Liver (tissue), 9 donors: ENCODE results near the gene GLS. TPM values are rescaled to one million over a fixed set of nuclear protein-coding genes. Genes with fewer than 3 reads are reported as not detected.

Experiments used
- DNase-seq: peaks from one replicate; pipeline ENCODE4 v3.0.0-alpha.2; 2017; ENCODE audit warnings: low spot score
- H3K27ac ChIP-seq, 2 donors: one replicate each; pipeline ENCODE4 v1.7.0; 2013; ENCODE audit warnings: inconsistent platforms in 2 of 2, low read length in 2 of 2, control low read depth in 1 of 2, low read depth in 1 of 2, mild to moderate bottlenecking in 1 of 2
- H3K27me3 ChIP-seq, 4 donors: one replicate each; pipeline versions ENCODE4 v1.6.1 to v1.7.0; 2013; ENCODE audit warnings: low read length in 3 of 4, inconsistent platforms in 1 of 4, mild to moderate bottlenecking in 1 of 4, moderate library complexity in 1 of 4; ENCODE audit not compliant: control insufficient read depth in 4 of 4, insufficient read depth in 4 of 4
- H3K36me3 ChIP-seq, 4 donors: one replicate each; pipeline versions ENCODE4 v1.6.1 to v1.7.0; 2013; ENCODE audit warnings: low read length in 3 of 4, mild to moderate bottlenecking in 3 of 4, low read depth in 1 of 4, moderate library complexity in 1 of 4; ENCODE audit not compliant: control insufficient read depth in 4 of 4, insufficient read depth in 3 of 4
- H3K4me1 ChIP-seq, 4 donors: one replicate each; pipeline versions ENCODE4 v1.6.1 to v1.7.0; 2013; ENCODE audit warnings: low read length in 3 of 4, mild to moderate bottlenecking in 3 of 4, moderate library complexity in 1 of 4; ENCODE audit not compliant: control insufficient read depth in 4 of 4, insufficient read depth in 4 of 4
- H3K4me3 ChIP-seq, 3 donors: one replicate each; pipeline versions ENCODE4 v1.6.1 to v1.7.0; 2013; ENCODE audit warnings: low read length in 3 of 3, control low read depth in 1 of 3, low read depth in 1 of 3, mild to moderate bottlenecking in 1 of 3
- H3K9ac ChIP-seq, 2 donors: one replicate each; pipeline ENCODE4 v1.7.0; 2013; ENCODE audit warnings: low read length in 2 of 2, mild to moderate bottlenecking in 2 of 2, moderate library complexity in 2 of 2, control low read depth in 1 of 2, low read depth in 1 of 2
- H3K9me3 ChIP-seq, 4 donors: one replicate each; pipeline versions ENCODE4 v1.6.1 to v1.7.0; 2013; ENCODE audit warnings: low read length in 3 of 4; ENCODE audit not compliant: control insufficient read depth in 4 of 4
- EGR1 ChIP-seq, 2 donors: IDR thresholded peaks; 2 replicates each; pipeline ENCODE4 v1.6.1; 2016 to 2018; ENCODE audit warnings: antibody characterized with exemption in 2 of 2, low read depth in 2 of 2
- FOXA2 ChIP-seq: IDR thresholded peaks from 2 replicates; pipeline ENCODE4 v1.6.1; 2016; ENCODE audit warnings: antibody characterized with exemption
- GABPA ChIP-seq, 2 donors: IDR thresholded peaks in 1 of 2; conservative IDR thresholded peaks in 1 of 2; 2 replicates each; pipeline ENCODE4 v1.6.1; 2016; ENCODE audit warnings: antibody characterized with exemption in 2 of 2, mild to moderate bottlenecking in 1 of 2, moderate library complexity in 1 of 2
- HNF4G ChIP-seq: IDR thresholded peaks from 2 replicates; pipeline ENCODE4 v1.6.1; 2016; ENCODE audit warnings: antibody characterized with exemption
- JUND ChIP-seq, 2 donors: IDR thresholded peaks; 2 replicates each; pipeline ENCODE4 v1.6.1; 2016; ENCODE audit warnings: antibody characterized with exemption in 2 of 2
- NR2F2 ChIP-seq: IDR thresholded peaks from 2 replicates; pipeline ENCODE4 v1.6.1; 2016; ENCODE audit warnings: antibody characterized with exemption
- RAD21 ChIP-seq, 2 donors: IDR thresholded peaks; 2 replicates each; pipeline ENCODE4 v1.6.1; 2016; ENCODE audit warnings: antibody characterized with exemption in 2 of 2, mild to moderate bottlenecking in 2 of 2
- RXRA ChIP-seq, 2 donors: IDR thresholded peaks; 2 replicates each; pipeline ENCODE4 v1.6.1; 2017 to 2018; ENCODE audit warnings: antibody characterized with exemption in 2 of 2, mild to moderate bottlenecking in 1 of 2
- SP1 ChIP-seq: IDR thresholded peaks from 2 replicates; pipeline ENCODE4 v1.6.1; 2018; ENCODE audit warnings: antibody characterized with exemption, mild to moderate bottlenecking
- TAF1 ChIP-seq: conservative IDR thresholded peaks from 2 replicates; pipeline ENCODE4 v1.6.1; 2016; ENCODE audit warnings: antibody characterized with exemption, mild to moderate bottlenecking
- YY1 ChIP-seq: IDR thresholded peaks from 2 replicates; pipeline ENCODE4 v1.6.1; 2016; ENCODE audit warnings: antibody characterized with exemption, mild to moderate bottlenecking
- WGBS: extraction: QIAGEN DNeasy Blood & Tissue Kit; methylation state at CpG from one replicate; pipeline ENCODE4 v1.1.7; 2013; 5-methylcytosine and 5-hydroxymethylcytosine counted together
- polyA plus RNA-seq, 2 donors: library from polyadenylated mRNA; stranded (reverse) in 1 of 2; unstranded in 1 of 2; fragments of 200-250 nt in 1 of 2; fragments of >200 nt in 1 of 2; fragmentation: Nextera tagmentation in 1 of 2; extraction: Ambion mirVana in 1 of 2; gene quantifications; one replicate each; pipeline versions ENCODE4 v1.2.1 to v1.2.3, GENCODE V29; 2013 to 2015
- total RNA-seq, 2 donors: library from RNA; depleted of rRNA; stranded (reverse); fragments of >200 nt; gene quantifications; one replicate each; pipeline ENCODE4 v1.2.3, GENCODE V29; 2014
- TF ChIP-seq, protein P1 (sequence below): fragments of 150-350 bp; IDR thresholded peaks from 2 replicates; pipeline ENCODE4 v1.5.1; 2017; ENCODE audit warnings: improper control_type of control experiment, low read depth, low read length; ENCODE audit not compliant: missing input control
- TF ChIP-seq, protein P2 (sequence below): IDR thresholded peaks from 2 replicates; pipeline ENCODE4 v1.6.1; 2016; ENCODE audit warnings: antibody characterized with exemption
- TF ChIP-seq, protein P3 (sequence below): IDR thresholded peaks from 2 replicates; pipeline ENCODE4 v1.6.1; 2016; ENCODE audit warnings: antibody characterized with exemption
- TF ChIP-seq, protein P4 (sequence below): IDR thresholded peaks from 2 replicates; pipeline ENCODE4 v1.6.1; 2016; ENCODE audit warnings: antibody characterized with exemption
- donor health status: healthy.
- donor health status: healthy.
- donor health status: healthy.
- donor health status: healthy.
- donor health status: healthy.

The GLS gene
- total and polyA plus RNA-seq, 4 donors, result 4.3 to 38.6 (median 16.5) TPM

DNA sequence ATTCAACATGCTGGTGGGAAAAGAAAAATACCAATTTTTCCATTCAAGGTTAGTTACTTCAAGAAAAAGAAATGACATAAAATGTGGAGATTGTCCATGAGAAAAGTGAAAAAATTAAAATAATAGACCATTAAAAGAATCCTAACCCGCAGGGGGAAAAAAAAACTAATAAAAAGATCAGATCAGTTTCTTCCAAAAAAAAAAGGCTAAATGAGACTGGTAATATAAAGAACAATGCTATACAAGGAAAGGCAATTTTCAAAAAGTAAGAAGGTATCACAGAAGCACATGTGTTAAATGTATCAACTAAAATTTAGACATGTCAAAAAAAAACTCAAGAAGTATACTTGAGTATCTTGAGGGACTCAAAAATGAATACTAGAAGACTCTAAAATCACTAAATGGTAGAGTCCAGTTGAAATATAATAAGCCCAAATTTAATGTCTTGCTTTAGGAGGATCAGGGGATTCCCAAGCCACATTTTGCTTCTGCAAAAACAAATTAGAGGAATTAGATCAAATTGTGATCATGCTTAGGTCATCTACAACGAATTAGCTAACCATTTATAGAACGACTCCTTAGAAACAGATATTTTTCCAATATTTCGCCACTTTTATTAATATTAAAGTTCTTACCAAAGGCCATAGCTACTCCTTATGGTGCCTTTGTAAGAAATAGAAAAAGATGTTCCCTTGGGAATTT, 35.8 kb upstream of the GLS start:
- Histone ChIP-seq H3K4me3 (no peak overlapping the region), H3K27me3 (peaks cover 0 to 2% (median 0%) of the 10 kb centered on the region in 4 donors), H3K36me3 (no peaks in the 10 kb centered on the region), H3K9me3 (no peaks in the 10 kb centered on the region), H3K27ac (no peak overlapping the region), H3K4me1 (no peaks in the 10 kb centered on the region), H3K9ac (no peak overlapping the region)
- no peak for DNase-seq
- WGBS, result 81% methylated on average over 4 of the region's 4 CpGs
- no peak for TF ChIP-seq NR2F2

DNA sequence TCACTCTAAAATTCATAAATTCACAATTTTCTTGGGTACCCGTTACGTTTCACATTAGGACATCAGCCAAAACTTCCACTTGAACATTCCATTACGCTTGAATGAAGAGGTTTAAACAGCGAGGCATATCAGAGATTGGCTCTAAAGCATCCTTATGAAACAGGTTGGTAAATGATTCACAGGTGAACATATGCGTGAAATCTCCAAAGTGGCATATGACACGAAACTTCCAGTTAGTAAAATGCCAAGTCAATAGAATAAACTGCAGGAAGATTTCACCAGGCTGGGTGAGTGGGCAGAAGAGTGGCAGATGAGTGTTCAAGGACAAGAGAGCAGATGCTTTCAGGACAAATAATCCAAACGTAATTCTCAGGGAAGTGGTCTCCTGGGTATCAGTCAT, 33.9 kb upstream of the GLS start:
- DNase-seq, result no peak
- Histone ChIP-seq H3K4me1 (peaks cover 0 to 2% (median 0%) of the 10 kb centered on the region in 4 donors), H3K9me3 (no peaks in the 10 kb centered on the region), H3K9ac (no peak overlapping the region), H3K27ac (no peak overlapping the region), H3K27me3 (peaks cover 0 to 2% (median 0%) of the 10 kb centered on the region in 4 donors), H3K36me3 (no peaks in the 10 kb centered on the region), H3K4me3 (no peak overlapping the region)
- TF ChIP-seq EGR1 (IDR thresholded peaks at IDR 0.05; ENCODE audit: low read depth in 2 of 2) (no peak), SP1 (no peak), JUND (IDR thresholded peaks at IDR 0.05) (no peak), NR2F2 (no peak), TAF1 (no peak), FOXA2 (no peak), RAD21 (IDR thresholded peaks at IDR 0.05) (no peak), RXRA (IDR thresholded peaks at IDR 0.05) (no peak)
- TF ChIP-seq, protein P1, sequence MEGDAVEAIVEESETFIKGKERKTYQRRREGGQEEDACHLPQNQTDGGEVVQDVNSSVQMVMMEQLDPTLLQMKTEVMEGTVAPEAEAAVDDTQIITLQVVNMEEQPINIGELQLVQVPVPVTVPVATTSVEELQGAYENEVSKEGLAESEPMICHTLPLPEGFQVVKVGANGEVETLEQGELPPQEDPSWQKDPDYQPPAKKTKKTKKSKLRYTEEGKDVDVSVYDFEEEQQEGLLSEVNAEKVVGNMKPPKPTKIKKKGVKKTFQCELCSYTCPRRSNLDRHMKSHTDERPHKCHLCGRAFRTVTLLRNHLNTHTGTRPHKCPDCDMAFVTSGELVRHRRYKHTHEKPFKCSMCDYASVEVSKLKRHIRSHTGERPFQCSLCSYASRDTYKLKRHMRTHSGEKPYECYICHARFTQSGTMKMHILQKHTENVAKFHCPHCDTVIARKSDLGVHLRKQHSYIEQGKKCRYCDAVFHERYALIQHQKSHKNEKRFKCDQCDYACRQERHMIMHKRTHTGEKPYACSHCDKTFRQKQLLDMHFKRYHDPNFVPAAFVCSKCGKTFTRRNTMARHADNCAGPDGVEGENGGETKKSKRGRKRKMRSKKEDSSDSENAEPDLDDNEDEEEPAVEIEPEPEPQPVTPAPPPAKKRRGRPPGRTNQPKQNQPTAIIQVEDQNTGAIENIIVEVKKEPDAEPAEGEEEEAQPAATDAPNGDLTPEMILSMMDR, result no peak
- TF ChIP-seq, protein P2, sequence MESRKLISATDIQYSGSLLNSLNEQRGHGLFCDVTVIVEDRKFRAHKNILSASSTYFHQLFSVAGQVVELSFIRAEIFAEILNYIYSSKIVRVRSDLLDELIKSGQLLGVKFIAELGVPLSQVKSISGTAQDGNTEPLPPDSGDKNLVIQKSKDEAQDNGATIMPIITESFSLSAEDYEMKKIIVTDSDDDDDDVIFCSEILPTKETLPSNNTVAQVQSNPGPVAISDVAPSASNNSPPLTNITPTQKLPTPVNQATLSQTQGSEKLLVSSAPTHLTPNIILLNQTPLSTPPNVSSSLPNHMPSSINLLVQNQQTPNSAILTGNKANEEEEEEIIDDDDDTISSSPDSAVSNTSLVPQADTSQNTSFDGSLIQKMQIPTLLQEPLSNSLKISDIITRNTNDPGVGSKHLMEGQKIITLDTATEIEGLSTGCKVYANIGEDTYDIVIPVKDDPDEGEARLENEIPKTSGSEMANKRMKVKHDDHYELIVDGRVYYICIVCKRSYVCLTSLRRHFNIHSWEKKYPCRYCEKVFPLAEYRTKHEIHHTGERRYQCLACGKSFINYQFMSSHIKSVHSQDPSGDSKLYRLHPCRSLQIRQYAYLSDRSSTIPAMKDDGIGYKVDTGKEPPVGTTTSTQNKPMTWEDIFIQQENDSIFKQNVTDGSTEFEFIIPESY, result no peak
- WGBS, result 64% methylated on average over 7 of the region's 7 CpGs

DNA sequence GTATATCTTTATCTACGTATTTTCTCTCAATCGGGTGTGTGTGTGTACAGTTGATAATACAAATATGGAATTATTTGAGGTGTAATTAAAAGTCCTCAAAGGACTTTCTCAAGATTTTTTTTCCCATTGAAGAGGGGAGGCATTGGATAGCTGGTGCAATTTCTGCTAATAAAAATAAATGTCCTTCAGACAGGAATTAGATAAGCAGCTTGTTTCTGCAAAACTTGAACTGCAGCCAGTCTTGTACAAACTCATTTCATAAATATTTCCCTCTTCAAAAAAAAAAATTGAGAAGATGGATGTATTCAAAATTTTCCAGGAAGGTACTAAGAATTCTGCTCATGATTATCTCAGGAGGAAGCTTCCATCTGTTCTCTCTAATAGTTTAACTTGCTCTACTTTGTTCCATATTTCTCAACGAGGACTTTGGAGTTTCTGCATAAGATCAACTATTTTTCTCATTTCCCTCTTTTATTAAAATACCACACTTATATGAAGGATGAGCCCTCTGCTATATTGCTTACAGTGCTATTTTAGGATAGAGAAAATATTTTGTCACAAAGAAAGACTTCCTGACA, 33.0 kb upstream of the GLS start:
- no peak for DNase-seq
- peaks cover 0 to 2% (median 0%) of the 10 kb centered on the region in 4 donors for H3K4me1 ChIP-seq
- no peaks in the 10 kb centered on the region for H3K9me3 ChIP-seq
- TF ChIP-seq GABPA (IDR thresholded peaks at IDR 0.05 in 1 of 2, conservative IDR thresholded peaks at IDR 0.05 in 1 of 2) (no peak), JUND (IDR thresholded peaks at IDR 0.05) (no peak), YY1 (no peak), RXRA (IDR thresholded peaks at IDR 0.05) (no peak), NR2F2 (no peak), TAF1 (no peak), SP1 (no peak), RAD21 (IDR thresholded peaks at IDR 0.05) (no peak), FOXA2 (no peak), HNF4G (no peak), EGR1 (IDR thresholded peaks at IDR 0.05; ENCODE audit: low read depth in 2 of 2) (no peak)
- TF ChIP-seq, protein P1, result no peak
- TF ChIP-seq, protein P3, sequence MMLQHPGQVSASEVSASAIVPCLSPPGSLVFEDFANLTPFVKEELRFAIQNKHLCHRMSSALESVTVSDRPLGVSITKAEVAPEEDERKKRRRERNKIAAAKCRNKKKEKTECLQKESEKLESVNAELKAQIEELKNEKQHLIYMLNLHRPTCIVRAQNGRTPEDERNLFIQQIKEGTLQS, result no peak
- TF ChIP-seq, protein P4, sequence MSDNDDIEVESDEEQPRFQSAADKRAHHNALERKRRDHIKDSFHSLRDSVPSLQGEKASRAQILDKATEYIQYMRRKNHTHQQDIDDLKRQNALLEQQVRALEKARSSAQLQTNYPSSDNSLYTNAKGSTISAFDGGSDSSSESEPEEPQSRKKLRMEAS, result no peak
- no peak overlapping the region for H3K27ac ChIP-seq
- no peaks in the 10 kb centered on the region for H3K36me3 ChIP-seq
- 55% methylated on average over 3 of the region's 3 CpGs for WGBS
- no peak overlapping the region for H3K4me3 ChIP-seq
- no peak overlapping the region for H3K9ac ChIP-seq
- peaks cover 0 to 2% (median 0%) of the 10 kb centered on the region in 4 donors for H3K27me3 ChIP-seq
